Measurements from ENCODE around the gene WASHC4. TPM values are rescaled to one million over a fixed set of nuclear protein-coding genes. Genes with fewer than 3 reads are reported as not detected.

Gene WASHC4
- total RNA-seq, 1 experiment from 2014 or later = 41.2 TPM

DNA sequence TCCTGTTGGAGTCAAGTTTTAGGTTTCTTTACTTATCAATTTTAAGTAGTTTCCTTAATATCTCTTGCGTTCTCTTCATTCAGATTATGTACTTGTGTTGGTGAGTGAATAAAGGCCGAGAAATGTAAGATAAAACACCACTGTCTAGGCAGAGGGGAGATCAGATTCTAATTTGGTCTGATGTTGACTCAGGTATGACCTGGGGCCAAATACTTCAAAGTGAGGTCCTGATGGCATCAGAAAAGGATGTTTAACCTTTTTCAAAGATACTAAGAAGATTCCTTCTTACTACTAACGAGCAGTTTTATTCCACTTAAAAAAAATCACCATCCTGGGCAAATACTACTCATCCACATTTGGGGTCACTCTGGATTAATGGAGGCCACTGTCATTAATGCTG lies 101.6 kb downstream of the WASHC4 start:
- no CpG with 5 or more reads among the region's 3 CpGs for WGBS (ENCODE audit: extremely low coverage, insufficient read length, low lambda C conversion rate)
- H3K18ac ChIP-seq (ENCODE audit: insufficient read length, low read depth, low read length) = no peak overlapping the region
- DNase-seq = no peak
- no peaks in the 10 kb centered on the region for H3K9me3 Mint-ChIP-seq
- no peak overlapping the region for H3K23ac ChIP-seq (ENCODE audit: insufficient read length, low read depth, low read length)
- H3K23me2 ChIP-seq (ENCODE audit: insufficient read length, low read depth, low read length, poor library complexity, severe bottlenecking) = no peaks in the 10 kb centered on the region
- H3K4me1 Mint-ChIP-seq = no peaks in the 10 kb centered on the region
- H3K27ac ChIP-seq (ENCODE audit: insufficient read length, low read depth, low read length) = no peak overlapping the region
- H2AFZ ChIP-seq (ENCODE audit: low read length) = no peak overlapping the region
- H2AK5ac ChIP-seq (ENCODE audit: insufficient read length, low read length) = no peak overlapping the region
- H4K91ac ChIP-seq (ENCODE audit: insufficient read length, low read depth, low read length) = no peak overlapping the region
- no peak overlapping the region for H3T11ph ChIP-seq (ENCODE audit: low read length)
- no peak overlapping the region for H3K14ac ChIP-seq (ENCODE audit: insufficient read depth, low read length)
- H3K27me3 Mint-ChIP-seq (ENCODE audit: low read depth) = no peaks in the 10 kb centered on the region
- no peak overlapping the region for H2BK5ac ChIP-seq (ENCODE audit: insufficient read length, low read length)
- no peak overlapping the region for H2BK20ac ChIP-seq (ENCODE audit: low read depth, low read length, poor library complexity, severe bottlenecking)
- H4K5ac ChIP-seq (ENCODE audit: insufficient read length, low read depth, low read length) = no peak overlapping the region
- H4K20me1 ChIP-seq (ENCODE audit: control insufficient read depth, insufficient read depth, insufficient read length) = no peaks in the 10 kb centered on the region
- no peak overlapping the region for H3K4me2 ChIP-seq (ENCODE audit: insufficient read depth, insufficient read length, low read length)
- H3K79me2 ChIP-seq (ENCODE audit: insufficient read depth, low read length) = no peaks in the 10 kb centered on the region
- no peak overlapping the region for H3K27ac Mint-ChIP-seq
- no peak overlapping the region for H4K8ac ChIP-seq (replicated peaks; ENCODE audit: insufficient read length, low read depth, low read length)
- H2BK15ac ChIP-seq (ENCODE audit: low read depth, low read length) = no peak overlapping the region
- H2BK120ac ChIP-seq (ENCODE audit: low read depth, low read length, poor library complexity, severe bottlenecking) = no peak overlapping the region
- no peaks in the 10 kb centered on the region for H3K9me3 ChIP-seq (ENCODE audit: control insufficient read depth, low read depth, low read length)
- no peak overlapping the region for H3K56ac ChIP-seq (ENCODE audit: insufficient read length, low read depth, low read length)
- peaks cover 7 to 35% (median 30%) of the 10 kb centered on the region in 3 experiments; a peak in 6 of 7 replicates for H3K36me3 Mint-ChIP-seq (ENCODE audit: insufficient read depth in 1 of 3, low read depth in 3 of 3)
- TF ChIP-seq, protein P1, sequence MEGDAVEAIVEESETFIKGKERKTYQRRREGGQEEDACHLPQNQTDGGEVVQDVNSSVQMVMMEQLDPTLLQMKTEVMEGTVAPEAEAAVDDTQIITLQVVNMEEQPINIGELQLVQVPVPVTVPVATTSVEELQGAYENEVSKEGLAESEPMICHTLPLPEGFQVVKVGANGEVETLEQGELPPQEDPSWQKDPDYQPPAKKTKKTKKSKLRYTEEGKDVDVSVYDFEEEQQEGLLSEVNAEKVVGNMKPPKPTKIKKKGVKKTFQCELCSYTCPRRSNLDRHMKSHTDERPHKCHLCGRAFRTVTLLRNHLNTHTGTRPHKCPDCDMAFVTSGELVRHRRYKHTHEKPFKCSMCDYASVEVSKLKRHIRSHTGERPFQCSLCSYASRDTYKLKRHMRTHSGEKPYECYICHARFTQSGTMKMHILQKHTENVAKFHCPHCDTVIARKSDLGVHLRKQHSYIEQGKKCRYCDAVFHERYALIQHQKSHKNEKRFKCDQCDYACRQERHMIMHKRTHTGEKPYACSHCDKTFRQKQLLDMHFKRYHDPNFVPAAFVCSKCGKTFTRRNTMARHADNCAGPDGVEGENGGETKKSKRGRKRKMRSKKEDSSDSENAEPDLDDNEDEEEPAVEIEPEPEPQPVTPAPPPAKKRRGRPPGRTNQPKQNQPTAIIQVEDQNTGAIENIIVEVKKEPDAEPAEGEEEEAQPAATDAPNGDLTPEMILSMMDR (conservative IDR thresholded peaks at IDR 0.05) = no peak
- no peak overlapping the region for H3K4ac ChIP-seq (ENCODE audit: low read depth, low read length)
- H2BK12ac ChIP-seq (ENCODE audit: insufficient read length, low read depth, low read length) = no peak overlapping the region
- no peak overlapping the region for H3K4me3 Mint-ChIP-seq
- H3K79me1 ChIP-seq (ENCODE audit: insufficient read depth, low read depth, low read length, poor library complexity, severe bottlenecking) = no peaks in the 10 kb centered on the region
- no peaks in the 10 kb centered on the region for H3K27me3 ChIP-seq (ENCODE audit: insufficient read depth, low read length)
- H3K4me1 ChIP-seq (ENCODE audit: insufficient read depth, low read length) = no peaks in the 10 kb centered on the region
- H3K9ac ChIP-seq (ENCODE audit: extremely low read depth, insufficient read length, low read length) = no peak overlapping the region
